Lower leg skin (tissue), 3 donors: Measurements from ENCODE around the gene ZBTB18.

Source experiments
- POLR2A ChIP-seq, 2 donors: fragments of 450-650 bp; IDR thresholded peaks; one replicate each; pipeline ENCODE4 v1.6.1; 2016 to 2017; ENCODE audit warnings: antibody characterized with exemption in 2 of 2, mild to moderate bottlenecking in 1 of 2, moderate library complexity in 1 of 2
- TF ChIP-seq, protein P1 (sequence below), 3 donors: fragments of 450-650 bp; IDR thresholded peaks; one replicate each; pipeline ENCODE4 v1.5.1; 2016; ENCODE audit warnings: antibody characterized with exemption in 3 of 3, mild to moderate bottlenecking in 3 of 3, moderate library complexity in 2 of 3

GRCh38 chr1:244102046-244102445 lies 51.0 kb downstream of the ZBTB18 start:
- TF ChIP-seq, protein P1, sequence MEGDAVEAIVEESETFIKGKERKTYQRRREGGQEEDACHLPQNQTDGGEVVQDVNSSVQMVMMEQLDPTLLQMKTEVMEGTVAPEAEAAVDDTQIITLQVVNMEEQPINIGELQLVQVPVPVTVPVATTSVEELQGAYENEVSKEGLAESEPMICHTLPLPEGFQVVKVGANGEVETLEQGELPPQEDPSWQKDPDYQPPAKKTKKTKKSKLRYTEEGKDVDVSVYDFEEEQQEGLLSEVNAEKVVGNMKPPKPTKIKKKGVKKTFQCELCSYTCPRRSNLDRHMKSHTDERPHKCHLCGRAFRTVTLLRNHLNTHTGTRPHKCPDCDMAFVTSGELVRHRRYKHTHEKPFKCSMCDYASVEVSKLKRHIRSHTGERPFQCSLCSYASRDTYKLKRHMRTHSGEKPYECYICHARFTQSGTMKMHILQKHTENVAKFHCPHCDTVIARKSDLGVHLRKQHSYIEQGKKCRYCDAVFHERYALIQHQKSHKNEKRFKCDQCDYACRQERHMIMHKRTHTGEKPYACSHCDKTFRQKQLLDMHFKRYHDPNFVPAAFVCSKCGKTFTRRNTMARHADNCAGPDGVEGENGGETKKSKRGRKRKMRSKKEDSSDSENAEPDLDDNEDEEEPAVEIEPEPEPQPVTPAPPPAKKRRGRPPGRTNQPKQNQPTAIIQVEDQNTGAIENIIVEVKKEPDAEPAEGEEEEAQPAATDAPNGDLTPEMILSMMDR (IDR thresholded peaks at IDR 0.05): no peak
- TF ChIP-seq POLR2A (IDR thresholded peaks at IDR 0.05): no peak
